Ureter (tissue), 1 donor: ENCODE measurements around the gene CPT2. TPM values are rescaled to one million over a fixed set of nuclear protein-coding genes. Genes with fewer than 3 reads are reported as not detected.

Experiments
- DNase-seq: peaks from one replicate; pipeline ENCODE4 v3.0.0-alpha.2; 2020; ENCODE audit warnings: low spot score
- total RNA-seq: library from RNA; stranded (reverse); gene quantifications from one replicate; pipeline ENCODE4 v1.2.4, GENCODE V29; 2023
- donor health status: DM: yes; HTN: yes; CAD: no.

CPT2 gene
- total RNA-seq, 1 donor from 2014 or later, result 28.6 TPM

- no peak for DNase-seq
Observed at GRCh38 chr1:53214376-53214940, 17.8 kb downstream of the CPT2 start.

- DNase-seq, result no peak
Observed at GRCh38 chr1:53218201-53218600, 21.6 kb downstream of the CPT2 start.

DNA sequence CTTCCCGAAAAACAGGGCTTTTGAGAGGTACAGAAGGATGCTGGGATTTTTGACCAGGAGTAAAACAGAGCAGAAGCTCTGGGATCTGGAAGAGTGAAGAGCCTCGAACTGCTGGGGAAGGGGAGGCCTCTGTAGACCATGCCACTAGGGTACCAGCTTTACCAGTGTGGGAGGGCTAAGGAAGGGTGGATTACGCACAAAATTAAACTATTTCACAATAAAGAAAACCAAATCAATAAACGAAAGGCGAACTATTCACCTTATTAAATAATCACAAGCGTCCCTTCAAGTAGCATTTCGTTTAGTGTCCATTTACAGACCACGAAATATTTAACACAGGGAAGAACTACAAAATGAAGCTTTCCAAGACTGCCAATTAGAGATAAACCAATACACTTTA lies 23.1 kb downstream of the CPT2 start:
- no peak for DNase-seq

- peak; percentile 95 for DNase-seq
Observed at GRCh38 chr1:53220171-53220961, 23.7 kb downstream of the CPT2 start, which contains the start of gene CZIB. TSS of gene CZIB (minus strand) at chr1:53220634. CDS start at chr1:53220575, 59 bp downstream.

DNA sequence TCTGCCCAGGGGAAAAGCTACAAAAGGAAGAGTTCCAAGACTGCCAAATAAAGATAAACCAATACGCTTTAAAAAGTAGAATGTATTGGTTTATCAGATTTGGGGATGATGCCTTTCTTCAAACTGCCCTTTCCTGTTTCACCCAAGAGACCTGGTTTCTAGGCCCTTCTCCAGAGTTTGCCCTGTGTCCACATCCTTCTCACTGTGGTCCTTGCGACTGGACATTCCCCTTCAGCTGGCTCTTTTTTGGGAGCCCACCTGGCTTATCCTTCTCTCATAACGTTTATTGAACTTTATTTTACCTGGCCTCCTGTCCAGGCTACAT lies 24.3 kb downstream of the CPT2 start:
- DNase-seq, result no peak

- DNase-seq, result no peak
Observed at GRCh38 chr1:53237638-53238037, 41.0 kb downstream of the CPT2 start.

DNA sequence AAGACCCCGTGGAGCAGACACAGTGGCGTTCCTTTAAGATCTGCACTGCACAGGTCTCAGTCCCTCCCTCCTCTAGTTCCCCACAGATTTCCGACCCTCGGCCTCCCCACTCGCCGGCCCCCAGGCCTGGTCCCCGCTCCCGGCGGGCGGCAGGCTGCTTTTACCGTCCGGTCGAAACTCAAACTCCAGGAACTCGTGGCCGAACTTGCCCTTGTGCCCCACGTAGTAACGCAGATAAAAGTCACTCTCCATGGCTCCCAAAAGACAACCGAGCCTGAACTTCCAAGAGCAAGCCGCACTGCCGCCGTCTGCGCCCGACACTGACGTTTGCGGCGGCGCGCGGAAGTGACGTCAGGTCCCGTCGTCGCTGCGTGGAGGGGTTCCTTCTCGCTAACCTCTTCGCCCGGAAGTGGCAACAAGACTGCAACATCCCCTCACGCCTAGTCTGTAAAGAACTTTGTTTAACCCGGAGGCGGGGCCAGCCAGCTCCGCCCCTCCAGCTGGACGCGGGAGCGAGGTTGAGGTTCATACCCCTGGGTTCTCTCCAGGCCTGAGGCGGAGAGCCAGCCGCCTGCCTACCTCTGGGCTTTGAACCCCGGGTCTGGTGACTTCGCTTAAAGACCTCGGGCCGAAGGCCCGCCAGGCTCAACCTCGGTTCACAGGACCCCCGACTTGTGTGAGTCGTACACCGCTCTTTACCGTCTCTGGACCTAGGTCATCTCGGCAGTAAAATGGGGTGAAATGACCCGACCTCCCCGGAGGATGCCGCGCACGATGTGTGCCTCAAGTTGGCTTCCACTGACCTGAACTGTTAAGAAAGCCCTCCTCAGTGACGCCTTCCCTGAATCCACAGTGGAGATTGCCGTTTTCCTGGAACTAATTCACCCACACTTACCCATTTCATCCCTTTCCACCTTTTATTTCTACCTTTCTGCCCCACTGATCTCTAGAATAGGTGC lies 41.9 kb downstream of the CPT2 start, which contains the start of gene MAGOH:
MAGOH (minus strand) TSS at position 322 of the 959 bp plus-strand sequence; CDS start at position 252, 70 bp downstream.
- DNase-seq, result peak; percentile 95

GRCh38 chr1:53241828-53242227 lies 45.2 kb downstream of the CPT2 start:
- no peak for DNase-seq

DNA sequence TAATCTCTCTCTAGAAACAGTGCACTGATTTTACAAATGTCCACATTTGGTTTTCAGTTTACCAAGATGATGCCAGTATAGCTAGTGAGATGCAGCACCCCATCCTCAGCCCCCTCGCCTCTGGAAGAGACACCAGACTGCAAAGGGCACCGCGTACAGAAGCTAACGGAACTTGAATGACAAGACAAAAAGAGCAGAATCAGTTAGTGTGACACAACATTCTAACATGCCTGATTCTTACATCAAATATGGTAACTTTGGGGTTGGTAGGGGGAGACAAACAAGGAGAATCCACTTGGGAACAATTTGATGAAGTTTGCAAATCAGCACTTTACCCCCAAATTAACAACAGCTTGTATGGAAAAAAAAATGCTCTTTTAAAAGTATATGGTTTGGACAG lies 45.8 kb downstream of the CPT2 start:
- no peak for DNase-seq

DNA sequence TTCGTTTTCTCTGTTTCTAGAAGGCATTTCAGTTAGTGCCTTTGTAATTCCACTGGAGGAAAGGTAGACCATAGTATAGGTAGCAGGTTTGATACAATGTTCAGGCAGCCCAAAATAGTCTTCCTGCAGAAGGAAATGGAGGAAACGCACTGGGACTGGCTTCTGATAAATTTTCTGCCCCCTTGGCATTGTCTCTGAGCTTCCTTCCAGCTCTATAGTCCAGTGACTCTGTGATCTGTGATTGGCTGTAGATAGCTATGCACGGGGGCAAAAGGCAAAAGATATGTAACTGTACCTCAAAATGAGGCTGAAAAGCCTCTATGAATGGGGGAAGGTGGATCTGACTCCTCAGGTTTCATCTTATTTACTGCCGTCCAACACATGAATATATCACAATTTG lies 47.5 kb downstream of the CPT2 start:
- no peak for DNase-seq

- DNase-seq, result no peak
Observed at GRCh38 chr1:53246261-53247134, 49.9 kb downstream of the CPT2 start.

- no peak for DNase-seq
Observed at GRCh38 chr1:53249706-53250105, 53.1 kb downstream of the CPT2 start.

DNA sequence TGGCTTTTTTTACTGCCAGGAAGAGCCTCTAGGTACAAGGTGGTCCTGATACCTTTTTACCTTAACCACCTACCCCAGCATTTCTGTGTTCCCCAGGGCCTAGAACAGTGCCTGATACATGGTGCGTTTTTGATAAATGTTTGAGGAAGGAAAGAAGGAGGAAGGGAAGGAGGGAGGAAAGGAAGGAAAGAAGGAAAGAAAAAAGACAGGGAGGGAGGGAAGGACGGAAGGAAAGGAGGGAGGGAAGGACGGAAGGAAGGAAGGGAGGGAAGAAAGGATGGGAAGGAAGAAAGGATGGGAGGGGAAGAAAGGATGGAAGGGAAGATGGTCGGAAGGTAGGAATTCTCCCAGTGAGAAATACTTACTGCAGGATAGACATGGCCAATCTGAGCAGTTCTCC lies 53.7 kb downstream of the CPT2 start:
- no peak for DNase-seq

DNA sequence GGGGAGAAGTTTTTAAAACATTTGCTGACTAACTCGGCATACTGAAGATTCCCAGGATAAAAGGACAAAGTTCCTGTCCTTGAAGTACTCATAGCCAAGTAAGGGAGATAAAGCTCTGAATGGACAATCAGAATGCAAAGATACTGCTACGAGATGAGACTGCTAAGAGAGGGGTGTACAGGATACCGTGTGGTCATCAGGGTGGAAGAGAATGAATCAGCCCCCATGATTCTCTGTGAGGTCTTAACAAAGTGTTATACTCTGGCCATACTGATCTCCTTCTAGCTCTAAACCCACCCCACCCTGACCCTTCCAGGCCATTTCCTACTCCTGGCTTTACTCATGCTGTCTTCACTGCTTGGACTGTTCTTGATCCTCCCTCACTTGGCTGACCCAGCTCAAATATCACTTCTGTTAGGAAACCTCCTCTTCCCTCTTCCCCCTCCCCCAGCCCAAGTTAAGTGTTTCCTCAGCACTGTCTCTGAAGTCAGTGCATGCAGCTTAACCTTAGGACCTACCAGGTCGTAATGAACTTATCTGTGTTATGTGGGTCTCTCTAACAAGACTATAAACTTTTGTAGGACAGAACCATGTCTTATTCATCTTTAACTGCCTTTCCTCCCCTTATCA lies 57.5 kb downstream of the CPT2 start:
- no peak for DNase-seq

- no peak for DNase-seq
Observed at GRCh38 chr1:53255031-53255430, 58.4 kb downstream of the CPT2 start.

DNA sequence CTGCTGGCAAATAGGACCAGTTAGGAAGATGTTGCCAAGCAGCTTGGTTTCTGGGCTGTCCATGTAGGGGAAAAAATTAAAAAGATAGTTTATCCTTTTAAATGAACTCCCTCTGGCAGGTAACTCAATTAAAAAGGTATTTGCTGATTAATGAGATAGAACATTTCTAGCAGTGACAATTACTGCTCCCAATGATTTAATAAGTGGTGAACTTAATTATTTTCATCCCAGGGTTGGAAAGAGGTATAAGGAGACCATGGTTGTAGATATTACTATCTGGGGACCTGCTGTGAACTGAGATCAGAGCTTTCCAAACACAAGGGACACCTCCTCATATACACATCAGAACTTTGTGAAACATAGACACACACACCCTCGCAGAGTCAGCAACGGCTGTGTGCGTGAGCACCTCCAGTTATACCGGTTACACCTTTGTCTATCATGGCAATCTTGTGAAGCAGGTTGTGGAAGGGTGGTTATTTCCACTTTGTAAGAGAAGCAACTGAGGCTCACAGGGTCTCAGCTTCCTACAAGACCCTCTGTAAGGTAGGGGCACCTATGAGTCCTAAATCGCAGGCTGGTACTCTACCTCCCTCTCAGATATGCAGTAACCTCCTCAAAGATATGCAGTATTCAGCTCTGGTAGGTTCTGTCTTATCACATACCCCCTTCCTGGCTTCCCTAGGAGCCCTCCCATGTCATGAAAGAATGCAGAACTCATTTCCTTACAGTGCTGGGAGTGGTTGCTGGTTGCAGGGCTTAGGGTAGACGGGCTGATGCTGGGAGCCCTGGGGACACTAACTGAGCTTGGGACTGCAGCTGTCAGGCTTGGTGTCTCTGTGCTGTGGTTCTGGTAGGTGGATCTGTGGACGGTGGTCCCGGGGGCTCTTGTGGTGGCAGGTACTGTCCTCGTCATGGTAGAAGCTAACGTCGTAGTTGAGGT lies 60.2 kb downstream of the CPT2 start:
- no peak for DNase-seq

DNA sequence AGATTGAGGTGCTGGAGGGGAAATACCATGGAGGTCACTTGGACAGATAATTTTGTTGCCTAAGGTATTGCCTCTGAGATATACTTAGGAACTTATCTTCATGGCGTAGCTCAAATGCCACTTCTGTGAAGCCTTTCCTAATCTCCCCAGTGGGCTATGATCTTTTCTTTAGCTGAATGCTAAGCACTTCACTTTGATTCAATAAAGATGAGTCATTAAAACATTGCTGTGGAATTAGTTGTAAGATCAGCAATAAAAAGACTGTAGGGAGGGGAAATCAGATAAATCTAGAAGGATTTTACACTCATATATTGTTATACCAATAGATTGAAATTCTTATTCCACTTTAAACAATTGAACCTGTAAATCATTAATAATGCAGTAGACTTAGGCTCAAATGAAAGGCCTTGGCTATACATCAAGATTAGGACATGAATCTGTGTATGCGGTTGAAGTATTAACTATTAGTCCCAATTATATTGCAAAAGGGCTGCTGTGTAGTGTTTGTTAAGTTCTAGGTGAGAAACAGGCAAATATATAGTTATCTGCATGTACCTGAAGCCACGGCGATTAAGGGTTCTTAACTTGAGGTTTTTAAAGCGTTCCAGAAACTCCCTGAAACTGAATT lies 60.9 kb downstream of the CPT2 start:
- no peak for DNase-seq

DNA sequence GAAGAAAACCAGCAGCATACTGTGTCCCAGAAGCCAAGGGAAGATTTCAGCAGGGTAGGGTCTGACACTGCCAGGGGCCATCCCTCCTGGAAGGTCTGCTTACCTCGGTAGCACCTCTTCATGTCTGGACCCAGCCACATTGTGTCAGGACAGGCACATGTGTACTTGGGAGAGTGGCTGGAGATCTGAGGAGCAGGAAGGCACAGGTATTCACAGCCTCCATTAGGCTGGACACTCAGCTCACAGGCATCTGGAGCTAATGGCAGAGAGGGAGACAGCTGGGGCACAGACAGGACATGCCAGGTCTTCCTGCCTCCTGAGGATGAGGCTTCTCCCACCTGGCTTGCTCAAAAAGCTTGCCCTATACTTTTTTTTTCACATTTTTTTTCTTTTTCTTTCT lies 61.6 kb downstream of the CPT2 start:
- no peak for DNase-seq

DNA sequence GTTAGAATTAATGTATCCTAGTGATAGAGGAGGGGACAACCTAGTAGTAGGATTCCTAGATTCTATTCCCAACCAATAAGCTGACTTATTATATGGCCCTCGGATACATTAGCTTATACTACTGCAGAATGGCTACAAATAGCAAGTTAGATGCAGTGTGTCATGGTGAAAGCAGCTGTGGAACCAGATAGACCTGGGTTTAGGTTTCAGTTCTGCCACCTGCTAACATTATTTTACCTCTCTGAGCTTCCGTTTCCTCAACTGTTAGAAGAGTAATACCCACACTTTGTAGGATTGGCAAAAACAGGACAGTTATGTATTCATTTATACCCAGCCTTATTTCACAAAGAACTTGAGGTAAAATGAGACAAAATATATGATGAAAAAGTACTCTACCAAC lies 63.3 kb downstream of the CPT2 start:
- DNase-seq, result no peak
